Measurements from ENCODE around the gene RNPS1. TPM values are rescaled to one million over a fixed set of nuclear protein-coding genes. Genes with fewer than 3 reads are reported as not detected.

Gene RNPS1
- total and polyA plus RNA-seq, 4 donors: 92.0 to 144 (median 112) TPM

DNA sequence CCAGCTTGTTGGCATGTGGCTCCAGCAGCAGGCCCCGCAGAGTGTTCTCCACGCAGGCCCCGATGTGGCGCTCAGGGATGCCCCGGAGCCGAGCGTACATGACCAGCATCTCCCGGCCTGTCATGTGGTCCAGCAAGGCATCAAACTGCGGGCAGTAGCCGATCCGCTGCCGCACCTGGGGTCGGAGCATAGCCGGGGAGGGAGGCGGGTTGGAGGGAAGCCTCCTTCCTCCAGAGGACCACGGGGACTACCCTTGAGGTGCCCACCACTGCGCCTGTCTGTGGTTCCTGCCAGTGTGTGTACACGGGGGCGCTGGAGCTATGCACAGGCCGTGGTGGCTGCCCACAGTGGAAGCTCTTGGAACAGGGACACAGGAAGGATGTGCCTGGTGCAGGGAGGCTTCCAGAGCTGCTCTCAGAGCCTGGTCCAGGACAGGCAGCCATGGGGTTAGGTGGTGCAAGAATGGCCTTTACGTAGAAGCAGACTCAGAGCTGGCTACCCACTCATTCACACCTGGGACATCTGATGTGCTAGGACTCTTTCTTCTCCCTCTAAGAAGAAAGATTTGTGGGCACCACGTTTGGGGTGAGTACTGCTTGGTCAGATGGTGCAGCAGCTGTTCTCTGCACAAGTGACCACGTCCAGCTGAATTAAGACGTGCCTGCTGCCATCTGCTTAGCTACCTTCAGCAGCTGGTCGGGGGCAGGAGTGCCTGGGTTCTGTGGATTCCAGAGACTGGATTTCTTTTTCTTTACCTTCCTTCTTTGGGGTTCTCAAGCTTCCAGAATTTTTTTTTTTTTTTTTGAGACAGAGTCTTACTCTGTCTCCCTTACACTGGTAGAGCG, 11.3 kb upstream of the RNPS1 start:
- TF ChIP-seq, protein P1, sequence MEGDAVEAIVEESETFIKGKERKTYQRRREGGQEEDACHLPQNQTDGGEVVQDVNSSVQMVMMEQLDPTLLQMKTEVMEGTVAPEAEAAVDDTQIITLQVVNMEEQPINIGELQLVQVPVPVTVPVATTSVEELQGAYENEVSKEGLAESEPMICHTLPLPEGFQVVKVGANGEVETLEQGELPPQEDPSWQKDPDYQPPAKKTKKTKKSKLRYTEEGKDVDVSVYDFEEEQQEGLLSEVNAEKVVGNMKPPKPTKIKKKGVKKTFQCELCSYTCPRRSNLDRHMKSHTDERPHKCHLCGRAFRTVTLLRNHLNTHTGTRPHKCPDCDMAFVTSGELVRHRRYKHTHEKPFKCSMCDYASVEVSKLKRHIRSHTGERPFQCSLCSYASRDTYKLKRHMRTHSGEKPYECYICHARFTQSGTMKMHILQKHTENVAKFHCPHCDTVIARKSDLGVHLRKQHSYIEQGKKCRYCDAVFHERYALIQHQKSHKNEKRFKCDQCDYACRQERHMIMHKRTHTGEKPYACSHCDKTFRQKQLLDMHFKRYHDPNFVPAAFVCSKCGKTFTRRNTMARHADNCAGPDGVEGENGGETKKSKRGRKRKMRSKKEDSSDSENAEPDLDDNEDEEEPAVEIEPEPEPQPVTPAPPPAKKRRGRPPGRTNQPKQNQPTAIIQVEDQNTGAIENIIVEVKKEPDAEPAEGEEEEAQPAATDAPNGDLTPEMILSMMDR (IDR thresholded peaks at IDR 0.05; ENCODE audit: control extremely low read depth, extremely low read depth): no peak
- H3K27me3 ChIP-seq (ENCODE audit: control insufficient read depth in 3 of 3, insufficient read depth in 3 of 3, low read length in 2 of 3): no peaks in the 10 kb centered on the region
- ATAC-seq (ENCODE audit: insufficient read depth, low FRiP score) (no peak), DNase-seq (no peak)
- 91 to 95% methylated on average over 26 of the region's 26 CpGs for WGBS, 2 donors
- no peaks in the 10 kb centered on the region for H3K4me1 ChIP-seq (ENCODE audit: control insufficient read depth in 5 of 5, insufficient read depth in 5 of 5, low read length in 5 of 5)
- no peak overlapping the region for H3K4me3 ChIP-seq
- H3K9me3 ChIP-seq (ENCODE audit: control insufficient read depth in 4 of 4, insufficient read depth in 3 of 4, low read length in 3 of 4): no peaks in the 10 kb centered on the region
- no peak overlapping the region for H3K9ac ChIP-seq (ENCODE audit: insufficient read depth in 1 of 2, low read length in 2 of 2)
- H3K27ac ChIP-seq (ENCODE audit: low read depth in 1 of 2, low read length in 1 of 2): no peak overlapping the region
- peaks cover 0 to 44% (median 0%) of the 10 kb centered on the region in 4 donors for H3K36me3 ChIP-seq (ENCODE audit: control insufficient read depth in 4 of 4, insufficient read depth in 4 of 4, low read length in 4 of 4)

DNA sequence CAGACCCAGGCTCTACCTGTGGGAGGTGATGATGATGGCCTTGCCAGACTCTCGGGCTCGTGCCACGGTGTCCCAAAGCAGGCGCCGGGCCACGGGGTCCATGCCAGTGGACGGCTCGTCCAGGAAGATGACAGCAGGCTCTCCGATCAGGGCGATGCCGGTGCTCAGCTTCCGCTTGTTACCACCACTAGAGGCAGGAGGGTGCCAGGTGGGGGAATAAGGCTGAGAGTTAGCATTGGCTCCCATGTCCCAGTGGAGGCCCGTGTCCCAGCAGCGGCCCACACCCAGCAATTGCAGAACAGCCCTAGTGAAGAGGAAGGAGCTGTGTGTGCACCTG, 10.3 kb upstream of the RNPS1 start:
- H3K9ac ChIP-seq (ENCODE audit: insufficient read depth in 1 of 2, low read length in 2 of 2): no peak overlapping the region
- H3K9me3 ChIP-seq (ENCODE audit: control insufficient read depth in 4 of 4, insufficient read depth in 3 of 4, low read length in 3 of 4): no peaks in the 10 kb centered on the region
- TF ChIP-seq, protein P1 (IDR thresholded peaks at IDR 0.05; ENCODE audit: control extremely low read depth, extremely low read depth): no peak
- no peak for DNase-seq
- H3K4me3 ChIP-seq: no peak overlapping the region
- no peak for ATAC-seq (ENCODE audit: insufficient read depth, low FRiP score)
- WGBS, 2 donors: 88 to 90% methylated on average over 14 of the region's 14 CpGs
- peaks cover 0 to 37% (median 0%) of the 10 kb centered on the region in 4 donors for H3K36me3 ChIP-seq (ENCODE audit: control insufficient read depth in 4 of 4, insufficient read depth in 4 of 4, low read length in 4 of 4)
- no peaks in the 10 kb centered on the region for H3K4me1 ChIP-seq (ENCODE audit: control insufficient read depth in 5 of 5, insufficient read depth in 5 of 5, low read length in 5 of 5)
- H3K27ac ChIP-seq (ENCODE audit: low read depth in 1 of 2, low read length in 1 of 2): no peak overlapping the region
- no peaks in the 10 kb centered on the region for H3K27me3 ChIP-seq (ENCODE audit: control insufficient read depth in 3 of 3, insufficient read depth in 3 of 3, low read length in 2 of 3)

DNA sequence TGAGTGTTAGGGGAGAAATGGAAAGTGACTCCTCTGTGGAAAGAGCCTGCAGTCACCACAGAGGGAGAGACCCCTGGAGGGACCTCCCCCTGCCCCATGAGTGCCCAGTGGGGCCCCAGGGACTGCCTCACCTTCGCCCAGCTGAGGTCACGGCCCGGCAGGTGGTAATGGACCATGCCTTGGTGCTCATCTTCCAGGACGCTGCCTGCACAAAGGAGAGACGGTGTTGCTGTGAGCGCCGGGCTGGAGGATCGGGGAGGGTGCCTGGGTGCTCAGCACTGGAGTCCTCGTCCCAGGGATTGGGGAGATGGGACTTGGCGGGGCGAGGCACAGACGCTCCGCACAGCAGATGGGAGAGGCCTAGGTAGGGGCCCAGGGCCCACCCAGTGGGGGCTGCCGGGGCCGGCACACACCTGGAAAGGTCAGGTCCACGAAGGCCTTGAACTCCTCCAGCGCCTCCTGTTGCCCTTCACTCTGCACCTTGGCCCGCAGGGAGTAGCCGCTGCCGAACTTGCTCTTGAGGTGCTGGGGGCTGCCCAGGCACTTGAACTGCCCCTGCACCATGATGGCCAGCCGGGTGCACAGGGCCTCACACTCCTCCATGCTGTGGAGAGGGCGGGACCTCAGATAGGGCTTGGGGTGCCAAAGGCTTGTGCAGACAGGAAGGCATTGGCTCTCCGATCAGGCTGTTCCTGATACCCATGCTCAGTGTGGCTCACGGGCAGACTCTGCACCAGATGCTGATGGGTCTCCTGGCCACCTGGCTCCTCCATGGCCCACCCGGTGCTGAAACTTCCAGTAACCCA, 9.7 kb upstream of the RNPS1 start:
- no peak overlapping the region for H3K4me3 ChIP-seq
- H3K9ac ChIP-seq (ENCODE audit: insufficient read depth in 1 of 2, low read length in 2 of 2): no peak overlapping the region
- peaks cover 0 to 34% (median 0%) of the 10 kb centered on the region in 4 donors for H3K36me3 ChIP-seq (ENCODE audit: control insufficient read depth in 4 of 4, insufficient read depth in 4 of 4, low read length in 4 of 4)
- H3K27me3 ChIP-seq (ENCODE audit: control insufficient read depth in 3 of 3, insufficient read depth in 3 of 3, low read length in 2 of 3): no peaks in the 10 kb centered on the region
- no peaks in the 10 kb centered on the region for H3K9me3 ChIP-seq (ENCODE audit: control insufficient read depth in 4 of 4, insufficient read depth in 3 of 4, low read length in 3 of 4)
- TF ChIP-seq, protein P1 (IDR thresholded peaks at IDR 0.05; ENCODE audit: control extremely low read depth, extremely low read depth): no peak
- no peaks in the 10 kb centered on the region for H3K4me1 ChIP-seq (ENCODE audit: control insufficient read depth in 5 of 5, insufficient read depth in 5 of 5, low read length in 5 of 5)
- WGBS, 2 donors: 92% methylated on average over 25 of the region's 25 CpGs
- H3K27ac ChIP-seq (ENCODE audit: low read depth in 1 of 2, low read length in 1 of 2): no peak overlapping the region
- no peak for DNase-seq
- ATAC-seq (ENCODE audit: insufficient read depth, low FRiP score): no peak

All from lung (tissue), 12 donors.